ENCODE results near the gene IGLON5.

Gene IGLON5

DNA sequence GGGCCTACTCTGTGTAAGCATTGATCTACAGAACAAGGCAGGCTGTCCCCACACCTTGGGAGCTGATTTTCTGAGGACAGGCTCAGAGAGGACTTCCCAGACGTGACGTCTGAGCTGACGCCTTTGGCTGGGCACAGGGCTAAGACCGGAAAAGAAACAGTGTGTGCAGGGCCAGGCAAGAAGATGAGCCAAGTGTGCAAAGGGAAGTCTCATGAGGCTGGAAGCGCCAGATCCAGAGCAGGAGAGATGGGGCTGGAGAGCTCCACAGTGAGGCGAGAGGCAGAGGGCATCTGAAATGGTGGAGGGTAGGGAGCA lies 12.7 kb downstream of the IGLON5 start:
- FAIRE-seq, result no peak
- TF ChIP-seq POU2F2 (IDR thresholded peaks at IDR 0.05; ENCODE audit: low read depth, low read length) (no peak), TAF1 (IDR thresholded peaks at IDR 0.05; ENCODE audit: low read depth, low read length) (no peak), POLR2A (IDR thresholded peaks at IDR 0.05; ENCODE audit: low read depth, low read length) (no peak), SPI1 (IDR thresholded peaks at IDR 0.05; ENCODE audit: low read depth, low read length) (no peak), POLR2AphosphoS5 (IDR thresholded peaks at IDR 0.05; ENCODE audit: low read depth, low read length) (no peak), PAX5 (IDR thresholded peaks at IDR 0.05; ENCODE audit: insufficient read depth, low read length, severe bottlenecking) (no peak)
- DNase-seq (ENCODE audit: insufficient read length, low spot score), result no peak

DNA sequence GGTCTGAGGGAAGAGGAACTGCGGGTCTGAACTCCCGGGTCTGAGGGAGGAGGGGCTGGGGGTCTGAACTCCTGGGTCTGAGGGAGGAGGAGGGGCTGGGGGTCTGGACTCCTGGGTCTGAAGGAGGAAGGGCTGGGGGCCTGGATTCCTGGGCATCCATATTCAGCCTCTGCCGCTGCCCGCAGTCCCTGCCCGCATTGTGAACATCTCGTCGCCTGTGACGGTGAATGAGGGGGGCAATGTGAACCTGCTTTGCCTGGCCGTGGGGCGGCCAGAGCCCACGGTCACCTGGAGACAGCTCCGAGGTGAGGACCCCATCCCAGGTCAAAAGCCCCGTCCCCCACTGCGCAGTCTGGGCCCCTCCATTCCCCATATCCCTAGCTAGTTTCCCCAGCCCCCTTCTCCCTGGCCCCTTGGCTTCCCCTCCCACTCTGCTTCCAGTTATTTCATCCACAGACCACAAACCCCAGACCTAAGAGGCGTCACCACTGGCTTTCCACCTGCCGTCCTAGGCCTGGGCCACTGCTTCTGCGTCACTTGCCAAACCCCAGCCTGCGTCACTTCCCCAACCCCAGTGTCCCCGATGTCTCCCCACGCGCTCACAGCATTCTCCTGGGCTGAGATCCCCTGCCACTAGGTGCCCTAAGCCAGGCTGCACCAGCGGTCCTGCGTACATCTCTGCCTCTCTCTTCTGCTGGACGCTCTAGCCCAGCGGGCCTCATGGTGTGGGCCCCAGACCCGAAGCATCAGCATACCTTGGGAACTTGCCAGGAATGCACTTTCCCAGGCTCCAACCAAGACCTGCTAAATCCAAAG lies 13.9 kb downstream of the IGLON5 start:
- DNase-seq (ENCODE audit: insufficient read length, low spot score), result no peak
- TF ChIP-seq POLR2A (IDR thresholded peaks at IDR 0.05; ENCODE audit: low read depth, low read length) (no peak), POU2F2 (IDR thresholded peaks at IDR 0.05; ENCODE audit: low read depth, low read length) (no peak), SPI1 (IDR thresholded peaks at IDR 0.05; ENCODE audit: low read depth, low read length) (no peak), PAX5 (IDR thresholded peaks at IDR 0.05; ENCODE audit: insufficient read depth, low read length, severe bottlenecking) (no peak), POLR2AphosphoS5 (IDR thresholded peaks at IDR 0.05; ENCODE audit: low read depth, low read length) (no peak), TAF1 (IDR thresholded peaks at IDR 0.05; ENCODE audit: low read depth, low read length) (no peak)
- no peak for FAIRE-seq

DNA sequence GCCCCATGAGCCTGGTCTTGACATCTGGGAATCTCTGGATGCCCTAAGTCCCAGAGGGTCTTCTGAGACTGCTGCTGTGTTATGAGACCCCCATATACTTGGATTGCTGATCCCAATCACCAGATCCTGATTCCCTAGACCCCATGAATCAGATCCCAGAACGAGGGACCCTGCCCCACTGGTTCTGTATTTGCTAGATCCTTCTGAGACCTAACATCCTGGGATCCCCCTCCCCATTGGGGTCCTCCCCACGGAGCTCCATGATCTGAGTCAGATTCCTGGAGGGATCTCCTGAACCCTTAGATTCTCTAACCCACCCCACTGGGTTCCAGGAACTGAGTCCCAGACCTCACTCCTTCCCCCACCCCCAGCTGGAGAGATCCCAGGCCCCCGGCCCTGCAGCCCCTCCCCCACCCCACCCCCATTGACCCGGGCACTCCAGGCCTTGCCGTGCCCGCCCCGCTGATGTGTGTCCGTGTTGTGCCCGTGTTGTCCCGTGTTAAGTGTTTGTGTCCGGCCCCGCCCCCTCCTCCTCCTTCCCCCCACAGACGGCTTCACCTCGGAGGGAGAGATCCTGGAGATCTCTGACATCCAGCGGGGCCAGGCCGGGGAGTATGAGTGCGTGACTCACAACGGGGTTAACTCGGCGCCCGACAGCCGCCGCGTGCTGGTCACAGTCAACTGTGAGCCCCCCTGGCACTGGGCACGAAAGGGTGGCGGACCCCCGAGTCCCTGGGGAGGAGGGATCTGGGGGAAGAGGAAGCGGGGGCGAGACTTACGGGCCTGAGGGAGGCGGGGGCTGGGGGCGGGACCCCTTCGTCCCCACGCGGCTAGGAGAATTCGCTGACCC lies 15.0 kb downstream of the IGLON5 start:
- TF ChIP-seq POLR2AphosphoS5 (IDR thresholded peaks at IDR 0.05; ENCODE audit: low read depth, low read length) (no peak), PAX5 (IDR thresholded peaks at IDR 0.05; ENCODE audit: insufficient read depth, low read length, severe bottlenecking) (no peak), TAF1 (IDR thresholded peaks at IDR 0.05; ENCODE audit: low read depth, low read length) (no peak), POLR2A (IDR thresholded peaks at IDR 0.05; ENCODE audit: low read depth, low read length) (no peak), SPI1 (IDR thresholded peaks at IDR 0.05; ENCODE audit: low read depth, low read length) (no peak)
- FAIRE-seq (no peak), DNase-seq (ENCODE audit: insufficient read length, low spot score) (no peak)

DNA sequence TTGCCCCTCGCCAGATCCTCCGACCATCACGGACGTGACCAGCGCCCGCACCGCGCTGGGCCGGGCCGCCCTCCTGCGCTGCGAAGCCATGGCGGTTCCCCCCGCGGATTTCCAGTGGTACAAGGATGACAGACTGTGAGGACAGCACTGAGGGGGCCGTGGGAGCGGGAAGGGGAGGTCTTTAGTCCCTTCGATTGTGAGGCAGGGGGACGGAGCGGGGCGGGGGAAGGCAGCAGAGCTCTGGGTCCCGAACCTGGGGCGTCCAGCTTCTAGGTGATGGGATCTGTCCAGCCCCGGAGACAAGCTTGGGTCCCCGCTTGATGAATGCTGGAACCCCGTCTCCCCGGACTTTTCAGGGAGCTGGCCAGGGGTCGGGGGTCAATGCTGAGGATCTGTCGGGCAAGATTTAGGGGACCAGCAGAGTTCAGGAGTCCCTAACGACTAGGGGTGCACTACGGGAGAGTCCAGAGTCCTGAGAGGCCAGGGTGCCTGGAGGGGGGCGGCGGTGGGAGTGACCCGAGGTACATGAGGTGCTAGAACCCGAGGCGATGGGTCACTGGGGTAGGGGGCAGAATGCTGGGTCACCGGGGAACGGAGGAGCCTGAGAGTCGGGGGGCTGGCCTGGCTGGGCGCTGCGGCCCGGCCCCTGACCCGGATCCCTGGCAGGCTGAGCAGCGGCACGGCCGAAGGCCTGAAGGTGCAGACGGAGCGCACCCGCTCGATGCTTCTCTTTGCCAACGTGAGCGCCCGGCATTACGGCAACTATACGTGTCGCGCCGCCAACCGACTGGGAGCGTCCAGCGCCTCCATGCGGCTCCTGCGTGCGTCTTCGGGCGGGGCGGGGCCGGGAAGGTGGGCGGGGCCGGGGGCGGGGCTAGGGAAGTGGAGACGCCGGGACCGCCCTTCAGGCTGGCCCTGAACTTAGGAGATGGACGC lies 15.9 kb downstream of the IGLON5 start:
- DNase-seq (ENCODE audit: insufficient read length, low spot score) (peak; percentile 83), FAIRE-seq (peak; percentile 51)
- TF ChIP-seq PAX5 (IDR thresholded peaks at IDR 0.05; ENCODE audit: insufficient read depth, low read length, severe bottlenecking) (no peak), POU2F2 (IDR thresholded peaks at IDR 0.05; ENCODE audit: low read depth, low read length) (no peak), TAF1 (IDR thresholded peaks at IDR 0.05; ENCODE audit: low read depth, low read length) (no peak)

DNA sequence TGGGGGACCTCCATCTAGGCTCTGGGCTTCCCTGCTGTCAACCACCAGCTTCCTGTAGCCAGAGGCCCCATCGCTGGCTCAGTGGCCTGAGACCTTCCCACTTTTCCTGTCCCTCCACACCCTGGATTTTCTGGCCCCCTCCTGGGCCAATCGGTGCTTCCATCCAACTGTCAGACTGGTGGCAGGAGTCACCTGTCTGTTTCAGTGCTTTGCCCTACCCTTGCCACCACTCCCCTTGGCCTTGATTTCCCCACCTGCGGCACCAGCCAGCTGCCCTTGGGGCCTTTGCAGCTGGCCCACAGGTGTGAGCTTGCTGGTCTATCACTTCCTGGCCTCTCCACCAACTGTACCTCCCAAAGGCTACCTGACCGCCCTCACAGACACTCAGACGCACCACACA lies 18.0 kb downstream of the IGLON5 start:
- TF ChIP-seq POLR2AphosphoS5 (IDR thresholded peaks at IDR 0.05; ENCODE audit: low read depth, low read length) (no peak), POU2F2 (IDR thresholded peaks at IDR 0.05; ENCODE audit: low read depth, low read length) (no peak), TAF1 (IDR thresholded peaks at IDR 0.05; ENCODE audit: low read depth, low read length) (no peak), SPI1 (IDR thresholded peaks at IDR 0.05; ENCODE audit: low read depth, low read length) (no peak), POLR2A (IDR thresholded peaks at IDR 0.05; ENCODE audit: low read depth, low read length) (no peak), PAX5 (IDR thresholded peaks at IDR 0.05; ENCODE audit: insufficient read depth, low read length, severe bottlenecking) (no peak)
- FAIRE-seq, result no peak

DNA sequence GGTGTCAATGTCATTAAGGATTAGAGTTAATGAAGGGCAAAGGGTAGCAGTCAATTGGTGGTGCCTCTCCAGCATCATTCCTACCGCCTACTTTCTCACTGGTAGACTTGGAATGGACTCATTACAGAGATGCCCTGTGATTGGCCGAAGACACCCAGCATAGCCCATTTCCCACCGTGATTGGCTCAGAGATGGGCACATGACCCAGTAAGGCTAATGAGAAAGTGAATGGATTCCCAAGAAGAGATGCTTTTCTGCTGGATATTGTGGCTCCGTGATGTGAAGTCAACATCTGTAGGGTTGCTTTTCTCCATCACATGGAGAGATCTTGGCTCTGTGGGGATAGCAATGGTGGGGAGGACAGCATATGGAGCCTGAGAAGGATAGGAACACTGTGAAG lies 18.9 kb downstream of the IGLON5 start:
- TF ChIP-seq POLR2AphosphoS5 (IDR thresholded peaks at IDR 0.05; ENCODE audit: low read depth, low read length) (no peak), SPI1 (IDR thresholded peaks at IDR 0.05; ENCODE audit: low read depth, low read length) (no peak), POLR2A (IDR thresholded peaks at IDR 0.05; ENCODE audit: low read depth, low read length) (no peak), PAX5 (IDR thresholded peaks at IDR 0.05; ENCODE audit: insufficient read depth, low read length, severe bottlenecking) (no peak), TAF1 (IDR thresholded peaks at IDR 0.05; ENCODE audit: low read depth, low read length) (no peak), POU2F2 (IDR thresholded peaks at IDR 0.05; ENCODE audit: low read depth, low read length) (no peak)
- no peak for FAIRE-seq
- no peak for DNase-seq (ENCODE audit: insufficient read length, low spot score)

More for the DNA sequence above, 18.0 kb downstream of the IGLON5 start:
- no peak for DNase-seq (ENCODE audit: insufficient read length, low spot score)

DNA sequence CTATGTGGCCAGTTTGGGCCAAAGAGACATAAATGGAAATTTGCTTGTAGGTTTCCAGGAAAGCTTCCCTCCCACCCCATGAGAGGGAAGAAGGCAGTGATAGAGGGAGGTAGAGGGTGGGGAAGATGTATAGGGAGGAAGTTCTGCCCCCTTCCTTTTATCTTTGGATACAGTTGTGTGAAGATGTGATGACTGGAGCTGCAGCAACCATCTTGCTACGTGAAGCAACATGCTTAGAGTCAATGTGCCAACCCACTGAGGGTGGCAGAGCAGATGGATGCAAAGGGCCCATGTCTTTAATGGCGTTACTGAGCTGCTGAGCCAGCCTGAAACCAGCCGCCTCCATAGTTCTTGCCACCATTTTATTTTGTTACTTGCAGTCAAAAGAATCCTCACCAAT lies 19.7 kb downstream of the IGLON5 start:
- TF ChIP-seq SPI1 (IDR thresholded peaks at IDR 0.05; ENCODE audit: low read depth, low read length) (no peak), TAF1 (IDR thresholded peaks at IDR 0.05; ENCODE audit: low read depth, low read length) (no peak), POLR2AphosphoS5 (IDR thresholded peaks at IDR 0.05; ENCODE audit: low read depth, low read length) (no peak), POU2F2 (IDR thresholded peaks at IDR 0.05; ENCODE audit: low read depth, low read length) (no peak), POLR2A (IDR thresholded peaks at IDR 0.05; ENCODE audit: low read depth, low read length) (no peak), PAX5 (IDR thresholded peaks at IDR 0.05; ENCODE audit: insufficient read depth, low read length, severe bottlenecking) (no peak)
- DNase-seq (ENCODE audit: insufficient read length, low spot score) (no peak), FAIRE-seq (no peak)

DNA sequence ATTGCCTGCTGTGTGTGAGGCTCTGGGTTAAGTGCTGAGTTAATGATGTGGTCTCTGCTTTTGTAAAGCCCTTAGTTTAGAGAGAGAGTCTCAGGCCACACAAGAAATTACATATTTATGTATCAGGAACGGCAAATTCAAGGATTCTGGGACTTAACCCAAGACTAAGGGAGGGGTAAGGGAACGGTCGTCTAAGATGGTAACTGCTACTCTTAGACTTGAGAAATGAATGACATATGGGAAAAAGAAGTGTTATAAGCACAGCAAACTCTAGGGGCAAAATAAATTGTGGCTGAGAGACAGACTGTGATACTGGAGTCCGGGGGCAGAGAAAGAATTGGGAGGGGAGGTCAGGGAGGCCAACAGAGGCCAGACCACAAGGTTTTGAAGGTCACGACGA lies 20.3 kb downstream of the IGLON5 start:
- no peak for FAIRE-seq
- no peak for DNase-seq (ENCODE audit: insufficient read length, low spot score)

More for the DNA sequence above, 20.3 kb downstream of the IGLON5 start:
- TF ChIP-seq POU2F2 (IDR thresholded peaks at IDR 0.05; ENCODE audit: low read depth, low read length), result no peak
- TF ChIP-seq POLR2A (IDR thresholded peaks at IDR 0.05; ENCODE audit: low read depth, low read length), result no peak
- TF ChIP-seq TAF1 (IDR thresholded peaks at IDR 0.05; ENCODE audit: low read depth, low read length), result no peak
- TF ChIP-seq SPI1 (IDR thresholded peaks at IDR 0.05; ENCODE audit: low read depth, low read length), result no peak
- no peak for TF ChIP-seq POLR2AphosphoS5 (IDR thresholded peaks at IDR 0.05; ENCODE audit: low read depth, low read length)

Data from GM12891 (cell line).